ENCODE results near the gene MAPK1IP1L. TPM values are rescaled to one million over a fixed set of nuclear protein-coding genes. Genes with fewer than 3 reads are reported as not detected.
"Not testable (repeated sequence)": the region's sequence is repeated elsewhere in the genome, so short reads cannot be mapped to it uniquely, and the experiment has no call there.

MAPK1IP1L gene
- total RNA-seq, 2 donors from 2014 or later = 106 to 114 TPM

GRCh38 chr14:55070981-55071411 lies 19.5 kb downstream of the MAPK1IP1L start:
- Mint-ChIP-seq H3K4me3 (peak overlapping the region; percentile 37), H3K9me3 (no peaks in the 10 kb centered on the region), H3K36me3 (ENCODE audit: low read depth) (peaks cover 25% of the 10 kb centered on the region), H3K27me3 (no peaks in the 10 kb centered on the region), H3K4me1 (peaks cover 33% of the 10 kb centered on the region), H3K27ac (peak overlapping the region; percentile 93)
- ATAC-seq (replicated peaks) = no peak

GRCh38 chr14:55071870-55072640 lies 20.6 kb downstream of the MAPK1IP1L start:
- Mint-ChIP-seq H3K27me3 (no peaks in the 10 kb centered on the region), H3K27ac (peak overlapping the region; percentile 93), H3K9me3 (no peaks in the 10 kb centered on the region)

GRCh38 chr14:55073856-55074255 lies 22.4 kb downstream of the MAPK1IP1L start:
- Mint-ChIP-seq H3K27me3 (no peaks in the 10 kb centered on the region), H3K9me3 (no peaks in the 10 kb centered on the region), H3K27ac (peak overlapping the region; percentile 83), H3K36me3 (ENCODE audit: low read depth) (no peaks in the 10 kb centered on the region), H3K4me3 (peak overlapping the region; percentile 69), H3K4me1 (peaks cover 34% of the 10 kb centered on the region)
- ATAC-seq (replicated peaks) = no peak

More at GRCh38 chr14:55071870-55072640, 20.6 kb downstream of the MAPK1IP1L start:
- H3K4me1 Mint-ChIP-seq = peaks cover 34% of the 10 kb centered on the region
- peak overlapping the region; percentile 68 for H3K4me3 Mint-ChIP-seq
- ATAC-seq (replicated peaks) = peak; percentile 89
- H3K36me3 Mint-ChIP-seq (ENCODE audit: low read depth) = peaks cover 14% of the 10 kb centered on the region

- peak overlapping the region; percentile 69 for H3K4me3 Mint-ChIP-seq
- no peaks in the 10 kb centered on the region for H3K36me3 Mint-ChIP-seq (ENCODE audit: low read depth)
- peaks cover 34% of the 10 kb centered on the region for H3K4me1 Mint-ChIP-seq
- peak; percentile 31 for ATAC-seq (replicated peaks)
- no peaks in the 10 kb centered on the region for H3K27me3 Mint-ChIP-seq
- H3K27ac Mint-ChIP-seq = peak overlapping the region; percentile 83
- H3K9me3 Mint-ChIP-seq = no peaks in the 10 kb centered on the region
Measured at GRCh38 chr14:55074662-55075061, 23.2 kb downstream of the MAPK1IP1L start.

GRCh38 chr14:55075628-55076175 lies 24.3 kb downstream of the MAPK1IP1L start:
- peak overlapping the region; percentile 83 for H3K27ac Mint-ChIP-seq
- ATAC-seq (replicated peaks) = no peak
- no peaks in the 10 kb centered on the region for H3K36me3 Mint-ChIP-seq (ENCODE audit: low read depth)
- H3K4me3 Mint-ChIP-seq = peak overlapping the region; percentile 69
- H3K9me3 Mint-ChIP-seq = no peaks in the 10 kb centered on the region
- peaks cover 34% of the 10 kb centered on the region for H3K4me1 Mint-ChIP-seq
- no peaks in the 10 kb centered on the region for H3K27me3 Mint-ChIP-seq

GRCh38 chr14:55077170-55078151 lies 26.0 kb downstream of the MAPK1IP1L start:
- no peaks in the 10 kb centered on the region for H3K27me3 Mint-ChIP-seq
- no peak overlapping the region for H3K4me3 Mint-ChIP-seq
- no peaks in the 10 kb centered on the region for H3K36me3 Mint-ChIP-seq (ENCODE audit: low read depth)
- no peak overlapping the region for H3K27ac Mint-ChIP-seq
- no peaks in the 10 kb centered on the region for H3K9me3 Mint-ChIP-seq
- peaks cover 19% of the 10 kb centered on the region for H3K4me1 Mint-ChIP-seq
- ATAC-seq (replicated peaks) = peak; percentile 86

GRCh38 chr14:55079961-55080360 lies 28.5 kb downstream of the MAPK1IP1L start:
- ATAC-seq (replicated peaks) = not testable (repeated sequence)

GRCh38 chr14:55084401-55085059 lies 33.1 kb downstream of the MAPK1IP1L start:
- no peak for ATAC-seq (replicated peaks)
- Mint-ChIP-seq H3K36me3 (ENCODE audit: low read depth) (no peaks in the 10 kb centered on the region), H3K4me1 (no peaks in the 10 kb centered on the region), H3K4me3 (no peak overlapping the region), H3K9me3 (no peaks in the 10 kb centered on the region), H3K27ac (no peak overlapping the region), H3K27me3 (no peaks in the 10 kb centered on the region)

More at GRCh38 chr14:55079961-55080360, 28.5 kb downstream of the MAPK1IP1L start:
- H3K9me3 Mint-ChIP-seq; H3K4me1 Mint-ChIP-seq; H3K27me3 Mint-ChIP-seq; H3K4me3 Mint-ChIP-seq; H3K27ac Mint-ChIP-seq; H3K36me3 Mint-ChIP-seq (ENCODE audit: low read depth): not testable (repeated sequence)

GRCh38 chr14:55085060-55085660 lies 33.7 kb downstream of the MAPK1IP1L start:
- Mint-ChIP-seq H3K4me1 (no peaks in the 10 kb centered on the region), H3K27ac (no peak overlapping the region)

GRCh38 chr14:55086938-55087337 lies 35.5 kb downstream of the MAPK1IP1L start:
- ATAC-seq (replicated peaks) = no peak
- Mint-ChIP-seq H3K27me3 (no peaks in the 10 kb centered on the region), H3K9me3 (no peaks in the 10 kb centered on the region), H3K36me3 (ENCODE audit: low read depth) (no peaks in the 10 kb centered on the region), H3K27ac (no peak overlapping the region), H3K4me3 (no peak overlapping the region), H3K4me1 (no peaks in the 10 kb centered on the region)

More at GRCh38 chr14:55085060-55085660, 33.7 kb downstream of the MAPK1IP1L start:
- Mint-ChIP-seq H3K27me3 (no peaks in the 10 kb centered on the region), H3K9me3 (no peaks in the 10 kb centered on the region), H3K36me3 (ENCODE audit: low read depth) (no peaks in the 10 kb centered on the region), H3K4me3 (no peak overlapping the region)
- no peak for ATAC-seq (replicated peaks)

- peaks cover 4% of the 10 kb centered on the region for H3K4me1 Mint-ChIP-seq
Measured at GRCh38 chr14:55088356-55088755, 36.9 kb downstream of the MAPK1IP1L start.

GRCh38 chr14:55092341-55092740 lies 40.9 kb downstream of the MAPK1IP1L start:
- no peaks in the 10 kb centered on the region for H3K9me3 Mint-ChIP-seq
- H3K27me3 Mint-ChIP-seq = no peaks in the 10 kb centered on the region
- ATAC-seq (replicated peaks) = no peak
- no peak overlapping the region for H3K27ac Mint-ChIP-seq
- no peak overlapping the region for H3K4me3 Mint-ChIP-seq
- peaks cover 10% of the 10 kb centered on the region for H3K4me1 Mint-ChIP-seq
- no peaks in the 10 kb centered on the region for H3K36me3 Mint-ChIP-seq (ENCODE audit: low read depth)

More at GRCh38 chr14:55088356-55088755, 36.9 kb downstream of the MAPK1IP1L start:
- Mint-ChIP-seq H3K27ac (no peak overlapping the region), H3K36me3 (ENCODE audit: low read depth) (no peaks in the 10 kb centered on the region), H3K4me3 (no peak overlapping the region), H3K9me3 (no peaks in the 10 kb centered on the region), H3K27me3 (no peaks in the 10 kb centered on the region)
- no peak for ATAC-seq (replicated peaks)

GRCh38 chr14:55094292-55095157 lies 43.1 kb downstream of the MAPK1IP1L start:
- no peak for ATAC-seq (replicated peaks)
- Mint-ChIP-seq H3K27ac (no peak overlapping the region), H3K4me3 (no peak overlapping the region), H3K4me1 (peaks cover 26% of the 10 kb centered on the region), H3K27me3 (no peaks in the 10 kb centered on the region), H3K36me3 (ENCODE audit: low read depth) (peaks cover 6% of the 10 kb centered on the region), H3K9me3 (peaks cover 5% of the 10 kb centered on the region)

All from activated T-helper 17 cell treated with anti-CD3 and anti-CD28 coated beads, Interleukin-2, amount 50 U/mL, for 72 hours (primary cell).